ENCODE results near the gene SH2D6. TPM values are rescaled to one million over a fixed set of nuclear protein-coding genes. Genes with fewer than 3 reads are reported as not detected.

Gene SH2D6
- polyA plus RNA-seq, 1 of the 3 experiments (the other 2 are of a cell fraction) = 0.33 TPM

GRCh38 chr2:85436836-85437487 lies 18.4 kb downstream of the SH2D6 start:
- ChIA-PET CTCF (interaction anchor here (0.7 to 6.9 kb wide), 8 partner anchors 9 to 115 kb away, joined by 3 to 61 read pairs (median 5); partner anchors contain the start of genes MAT2A and SH2D6), POLR2A (interaction anchor here (0.6 to 4.3 kb wide), 15 partner anchors 10 to 118 kb away, joined by 3 to 94 read pairs (median 6); partner anchors contain the start of genes ELMOD3, MAT2A, RETSAT and SH2D6)
- peaks cover 6% of the 10 kb centered on the region for H3F3A ChIP-seq (replicated peaks; ENCODE audit: insufficient read depth)
- H3K4me2 ChIP-seq = peak overlapping the region; percentile 66; the same call in 1 of the 2 replicates
- H3K9ac ChIP-seq = peak overlapping the region; percentile 60
- H3K36me3 ChIP-seq (replicated peaks in 1 of 2; ENCODE audit: control insufficient read depth in 1 of 2, insufficient read depth in 2 of 2, low read length in 1 of 2) = no peaks in the 10 kb centered on the region
- TF ChIP-seq CHD2 (IDR thresholded peaks at IDR 0.05; ENCODE audit: low read length, partially characterized antibody) = no peak
- no peak for TF ChIP-seq USF1 (IDR thresholded peaks at IDR 0.05; ENCODE audit: borderline replicate concordance, low read depth)
- TF ChIP-seq EP300 (IDR thresholded peaks at IDR 0.05; ENCODE audit: borderline replicate concordance in 1 of 2, low read depth in 1 of 2, low read length in 1 of 2) = no peak
- TF ChIP-seq NFIC (IDR thresholded peaks at IDR 0.05; ENCODE audit: borderline replicate concordance) = no peak
- H2AFZ ChIP-seq (ENCODE audit: low read depth) = peak overlapping the region; percentile 75; the same call in 1 of the 2 replicates
- H3K79me2 ChIP-seq (ENCODE audit: insufficient read depth) = no peaks in the 10 kb centered on the region
- H3K27ac ChIP-seq (ENCODE audit: low read depth in 2 of 2, low read length in 1 of 2) = peak overlapping the region; percentile 58 to 90
- no peaks in the 10 kb centered on the region for H4K20me1 ChIP-seq (ENCODE audit: insufficient read depth)
- no peaks in the 10 kb centered on the region for H3K9me2 ChIP-seq
- H3K4me3 ChIP-seq (ENCODE audit: low read depth in 2 of 2, low read length in 1 of 2) = no peak overlapping the region
- no peaks in the 10 kb centered on the region for H3K27me3 ChIP-seq (ENCODE audit: insufficient read depth)
- H3K9me3 ChIP-seq = no peaks in the 10 kb centered on the region
- H3K4me1 ChIP-seq (ENCODE audit: control insufficient read depth in 1 of 2, insufficient read depth in 2 of 2, low read depth in 1 of 2, low read length in 1 of 2) = peaks cover 14 to 65% of the 10 kb centered on the region in 2 experiments; a peak in 3 of 4 replicates
- DNase-seq = no peak
- WGBS (ENCODE audit: low lambda C conversion rate) = 56% methylated on average over 9 of the region's 10 CpGs

GRCh38 chr2:85437488-85438200 lies 19.1 kb downstream of the SH2D6 start:
- DNase-seq = peak; percentile 97
- no peaks in the 10 kb centered on the region for H3K9me2 ChIP-seq
- peak overlapping the region in 1 of 2 experiments; percentile 42; a peak in 2 of 4 replicates for H3K4me3 ChIP-seq (ENCODE audit: low read depth in 2 of 2, low read length in 1 of 2)
- peaks cover 14 to 63% of the 10 kb centered on the region in 2 experiments; a peak in 3 of 4 replicates for H3K4me1 ChIP-seq (ENCODE audit: control insufficient read depth in 1 of 2, insufficient read depth in 2 of 2, low read depth in 1 of 2, low read length in 1 of 2)
- H3K9ac ChIP-seq = peak overlapping the region; percentile 60
- peaks cover 10% of the 10 kb centered on the region for H3F3A ChIP-seq (replicated peaks; ENCODE audit: insufficient read depth)
- H3K36me3 ChIP-seq (replicated peaks in 1 of 2; ENCODE audit: control insufficient read depth in 1 of 2, insufficient read depth in 2 of 2, low read length in 1 of 2) = no peaks in the 10 kb centered on the region
- no peaks in the 10 kb centered on the region for H4K20me1 ChIP-seq (ENCODE audit: insufficient read depth)
- ChIA-PET CTCF (interaction anchor here (0.7 to 6.9 kb wide), 12 partner anchors 8 to 124 kb away, joined by 3 to 61 read pairs (median 4); partner anchors contain the start of genes GGCX, MAT2A and SH2D6), POLR2A (interaction anchor here (0.6 to 4.3 kb wide), 15 partner anchors 9 to 117 kb away, joined by 3 to 94 read pairs (median 6); partner anchors contain the start of genes ELMOD3, MAT2A, RETSAT and SH2D6)
- peak overlapping the region; percentile 75 for H2AFZ ChIP-seq (ENCODE audit: low read depth)
- no peaks in the 10 kb centered on the region for H3K9me3 ChIP-seq
- no peaks in the 10 kb centered on the region for H3K27me3 ChIP-seq (ENCODE audit: insufficient read depth)
- H3K27ac ChIP-seq (ENCODE audit: low read depth in 2 of 2, low read length in 1 of 2) = peak overlapping the region; percentile 58 to 90
- WGBS (ENCODE audit: low lambda C conversion rate) = 7% methylated on average over 31 of the region's 64 CpGs
- H3K4me2 ChIP-seq = peak overlapping the region; percentile 66; the same call in 1 of the 2 replicates
- H3K79me2 ChIP-seq (ENCODE audit: insufficient read depth) = no peaks in the 10 kb centered on the region
- TF ChIP-seq FOXM1 (IDR thresholded peaks at IDR 0.05; ENCODE audit: low read depth) (no peak), GABPA (IDR thresholded peaks at IDR 0.05; ENCODE audit: low read depth) (peak; percentile 51; the same call in 1 of the 2 replicates), USF2 (IDR thresholded peaks at IDR 0.05; ENCODE audit: borderline replicate concordance, low read depth, low read length) (peak; percentile 33; the same call in 1 of the 2 replicates), ZBTB33 (IDR thresholded peaks at IDR 0.05; ENCODE audit: borderline replicate concordance, low read depth) (no peak), CTCF (IDR thresholded peaks at IDR 0.05) (no peak), ELF1 (IDR thresholded peaks at IDR 0.05) (no peak), REST (IDR thresholded peaks at IDR 0.05; ENCODE audit: low read depth, low read length) (no peak; the same call in 1 of the 2 replicates), GATA2 (CRISPR knock-in tag; IDR thresholded peaks at IDR 0.05) (no peak), USF1 (IDR thresholded peaks at IDR 0.05; ENCODE audit: borderline replicate concordance, low read depth) (peak; percentile 80)

Data from SK-N-SH (cell line).